Upper lobe of left lung (tissue), 4 donors: ENCODE data around the gene RASGRP4.

ENCODE experiments used
- CTCF ChIP-seq, 6 experiments: fragments of 450-650 bp in 4 of 6; fragments of 200-600 bp in 2 of 6; sonication (generic) in 2 of 6; IDR thresholded peaks; one replicate each; pipeline ENCODE4 v1.5.1; 2016 to 2019; ENCODE audit warnings: antibody characterized with exemption in 6 of 6
- EP300 ChIP-seq, 4 donors: sonication (generic); formaldehyde crosslinking; IDR thresholded peaks; one replicate each; pipeline ENCODE4 v1.5.1; 2017; ENCODE audit warnings: antibody characterized with exemption in 4 of 4, control low read depth in 2 of 4

- no peak for TF ChIP-seq CTCF (IDR thresholded peaks at IDR 0.05)
- no peak for TF ChIP-seq EP300 (IDR thresholded peaks at IDR 0.05)
These were observed 8.2 kb downstream of the RASGRP4 start for GRCh38 chr19:38417544-38418506.
